ENCODE results near the gene PNPLA8. TPM values are rescaled to one million over a fixed set of nuclear protein-coding genes. Genes with fewer than 3 reads are reported as not detected.
"Not testable (repeated sequence)": the region's sequence is repeated elsewhere in the genome, so short reads cannot be mapped to it uniquely, and the experiment has no call there.

Gene PNPLA8
- total and polyA plus RNA-seq, 2 of the 4 experiments (the other 2 are of a cell fraction) = 7.0 to 14.5 TPM

DNA sequence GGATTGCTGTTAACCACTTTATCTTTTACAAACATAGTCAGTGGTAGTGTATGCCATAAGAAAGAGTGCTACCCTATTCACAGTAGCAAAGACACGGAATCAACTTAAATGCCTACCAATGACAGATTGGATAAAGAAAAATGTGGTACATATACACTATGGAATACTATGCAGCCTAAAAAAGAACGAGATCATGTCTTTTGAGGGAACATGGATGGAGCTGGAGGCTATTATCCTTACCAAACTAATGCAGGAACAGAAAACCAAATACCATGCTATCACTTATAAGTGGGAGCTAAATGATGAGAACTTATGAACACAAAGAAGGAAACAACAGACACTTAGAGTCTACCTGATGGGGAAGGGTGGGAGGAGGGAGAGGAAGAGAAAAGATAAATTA lies 59.6 kb downstream of the PNPLA8 start:
- H2BK120ac ChIP-seq (ENCODE audit: low read depth, low read length); H3K9ac ChIP-seq (ENCODE audit: low read depth, low read length); H3K14ac ChIP-seq (replicated peaks; ENCODE audit: low read depth, low read length); in situ Hi-C loops (cut with MboI; ENCODE audit: low sequenced_read_pairs); H2BK20ac ChIP-seq (ENCODE audit: low read depth, low read length); H3K4me2 ChIP-seq (ENCODE audit: low read depth, low read length); H4K20me1 ChIP-seq (ENCODE audit: insufficient read depth, low read length); H4K5ac ChIP-seq (ENCODE audit: low read depth, low read length); H3K9me1 ChIP-seq (ENCODE audit: insufficient read depth, low read length); H3K23ac ChIP-seq (ENCODE audit: low read depth, low read length); H2BK5ac ChIP-seq (ENCODE audit: low read depth, low read length, poor library complexity, severe bottlenecking); DNase-seq; H4K8ac ChIP-seq (ENCODE audit: low read depth in 2 of 2, low read length in 2 of 2); ATAC-seq (ENCODE audit: low read depth); H3K18ac ChIP-seq (ENCODE audit: low read depth, low read length); dilution Hi-C loops (cut with HindIII; ENCODE audit: low sequenced_read_pairs, unreplicated experiment); H3K27ac ChIP-seq (ENCODE audit: insufficient read depth, low read length); H2AFZ ChIP-seq (replicated peaks; ENCODE audit: low read length, poor library complexity); BruUV-seq (replicated peaks); intact Hi-C loops (cut with micrococcal nuclease); H3K4ac ChIP-seq (ENCODE audit: low read depth, low read length); CTCF ChIA-PET; H2BK15ac ChIP-seq (ENCODE audit: low read depth, low read length); H4K91ac ChIP-seq (ENCODE audit: insufficient read depth, low read depth, low read length); H3K4me3 ChIP-seq (ENCODE audit: insufficient read depth, low read depth, low read length); H2AK9ac ChIP-seq (replicated peaks; ENCODE audit: low read depth, low read length, poor library complexity); H3K79me1 ChIP-seq (ENCODE audit: low read depth in 1 of 2, low read length in 2 of 2); H3K27me3 ChIP-seq (ENCODE audit: control insufficient read depth, insufficient read depth, low read length); H3K36me3 ChIP-seq (ENCODE audit: control insufficient read depth, insufficient read depth, low read length); H3K4me1 ChIP-seq (ENCODE audit: control insufficient read depth, insufficient read depth, low read length); H3K56ac ChIP-seq (ENCODE audit: extremely low read depth, insufficient read depth, low read length); H3K9me3 ChIP-seq (ENCODE audit: control insufficient read depth, insufficient read depth, low read length); POLR2A ChIA-PET (ENCODE audit: unreplicated experiment); H2AK5ac ChIP-seq (ENCODE audit: low read depth, low read length): not testable (repeated sequence)
- no CpG with 5 or more reads among the region's 2 CpGs for WGBS, 2 experiments (ENCODE audit: extremely low coverage in 2 of 2, insufficient read length in 1 of 2)

Data from IMR-90 (cell line).